HG03097 (cell line): ENCODE measurements around the gene KRT7.
"Not testable (repeated sequence)": the region's sequence is repeated elsewhere in the genome, so short reads cannot be mapped to it uniquely, and the experiment has no call there.

Source experiments
- ATAC-seq: cut with Tn5 transposase; IDR thresholded peaks from one replicate; pipeline ENCODE4 v1.9.1; 2021; ENCODE audit not compliant: unreplicated experiment, low FRiP score

The KRT7 gene

DNA sequence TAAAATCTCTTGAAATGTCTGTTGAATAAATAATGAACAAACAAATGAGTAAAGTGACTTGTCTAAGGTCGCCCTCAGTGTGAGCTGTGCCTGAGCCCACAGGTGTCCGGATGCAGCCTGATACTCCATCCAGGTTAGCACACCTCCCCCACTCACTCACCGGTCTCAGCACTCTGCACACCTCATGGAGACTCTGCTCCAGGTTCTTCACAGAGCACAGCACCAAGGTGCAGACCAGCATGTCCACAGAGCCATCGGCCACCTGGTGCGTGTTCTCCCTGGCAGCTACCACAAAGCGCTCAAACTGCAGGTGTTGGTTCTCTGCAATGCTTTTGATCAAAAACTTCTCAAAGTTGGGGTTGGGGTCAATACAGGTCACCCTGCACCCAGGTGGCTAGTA lies 4.1 kb upstream of the KRT7 start:
- no peak for ATAC-seq

DNA sequence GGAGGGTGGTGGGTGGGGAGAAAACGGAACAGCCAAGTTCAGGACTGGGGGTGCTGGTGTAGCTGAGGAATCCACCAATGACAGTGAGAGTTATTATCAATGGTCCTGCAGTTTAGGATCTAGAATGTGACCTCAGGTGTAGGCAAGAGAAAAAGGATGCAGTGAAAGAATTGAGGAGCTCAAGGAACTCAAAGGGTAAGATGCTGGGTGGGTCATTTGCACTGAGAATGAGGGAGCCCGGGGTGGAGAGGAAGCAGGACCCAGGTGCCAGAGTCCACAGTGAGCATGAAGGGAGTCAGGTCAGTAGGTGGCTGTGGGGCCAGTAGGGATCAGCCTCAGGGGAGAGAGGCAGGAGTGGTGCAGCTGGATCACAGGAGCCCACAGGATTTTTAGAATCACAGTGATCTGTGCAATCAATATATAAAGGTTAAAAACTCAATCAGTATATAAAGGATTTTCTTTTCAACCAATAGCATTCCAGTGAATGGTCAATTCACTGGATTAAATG lies 3.2 kb upstream of the KRT7 start:
- no peak for ATAC-seq

GRCh38 chr12:52230364-52231281 lies 2.4 kb upstream of the KRT7 start:
- no peak for ATAC-seq

- ATAC-seq = no peak
These were observed 1.5 kb upstream of the KRT7 start for GRCh38 chr12:52231305-52232202.

GRCh38 chr12:52232203-52232673 lies 805 bp upstream of the KRT7 start:
- no peak for ATAC-seq

DNA sequence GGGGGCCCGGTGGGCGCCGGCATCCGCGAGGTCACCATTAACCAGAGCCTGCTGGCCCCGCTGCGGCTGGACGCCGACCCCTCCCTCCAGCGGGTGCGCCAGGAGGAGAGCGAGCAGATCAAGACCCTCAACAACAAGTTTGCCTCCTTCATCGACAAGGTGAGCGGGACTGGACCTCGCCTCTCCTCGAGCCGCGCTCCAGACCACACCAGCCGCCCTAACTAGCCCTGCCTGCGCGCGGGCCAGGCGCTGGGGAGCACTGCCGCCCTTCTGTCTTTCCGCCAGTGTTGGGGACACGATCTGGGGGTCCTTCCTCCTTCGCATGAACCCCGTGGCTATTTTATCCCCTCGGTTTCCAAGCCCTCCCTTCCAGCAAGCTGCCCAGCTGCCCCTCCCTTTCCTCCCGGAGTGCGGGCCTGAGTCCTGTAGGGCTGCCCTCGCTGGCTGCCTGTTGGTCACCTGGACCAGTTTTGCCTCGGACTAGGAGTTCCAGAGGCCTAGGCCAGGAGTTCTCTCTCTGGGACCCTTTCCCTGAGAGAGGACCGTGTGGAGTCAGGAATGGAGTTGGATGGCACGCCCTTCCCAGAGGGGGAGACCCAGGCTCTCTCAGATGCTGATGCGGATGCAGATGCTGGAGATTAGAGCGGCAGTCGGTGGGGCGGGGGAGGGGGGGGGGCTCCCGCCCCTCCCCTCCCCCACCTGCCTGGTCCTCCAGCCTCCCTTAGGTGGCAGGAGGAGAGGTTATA lies 592 bp downstream of the KRT7 start:
- no peak for ATAC-seq

GRCh38 chr12:52234223-52234810 lies 1.3 kb downstream of the KRT7 start:
- ATAC-seq = no peak

GRCh38 chr12:52235001-52235764 lies 2.1 kb downstream of the KRT7 start:
- no peak for ATAC-seq

- ATAC-seq = no peak
These were observed 2.8 kb downstream of the KRT7 start for GRCh38 chr12:52235822-52236361.

DNA sequence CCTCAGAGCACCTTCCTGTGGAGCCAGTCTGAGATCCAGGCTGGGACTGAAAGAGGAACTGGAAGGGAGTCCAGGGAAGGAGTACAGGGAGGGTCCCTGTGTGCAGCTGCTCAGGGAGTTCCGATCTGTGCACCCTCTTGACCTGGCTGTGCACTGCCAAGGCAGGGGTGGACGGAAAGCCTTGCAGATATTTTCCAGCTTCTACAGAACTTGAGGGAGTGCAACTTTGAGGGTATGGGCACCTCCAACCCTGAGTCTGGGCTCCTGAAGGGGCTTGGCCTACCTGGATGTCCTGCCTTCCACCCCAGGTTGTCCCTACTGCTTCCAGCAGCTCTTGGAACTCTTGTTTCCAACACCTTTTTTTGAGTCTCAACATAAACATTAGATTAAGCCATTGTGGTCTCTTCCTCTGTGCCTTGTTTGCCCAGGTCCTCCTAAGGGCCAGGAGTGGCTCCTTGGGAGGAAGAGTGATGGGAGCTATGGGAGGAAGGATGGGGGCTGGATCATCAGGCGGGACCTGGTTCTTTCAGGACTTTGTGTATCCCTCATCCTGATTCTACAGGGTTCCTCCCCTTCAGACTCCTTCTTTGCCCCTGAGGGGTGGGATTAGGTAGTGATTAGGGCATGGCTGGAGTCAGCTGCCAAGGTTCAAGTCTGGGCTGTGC lies 3.5 kb downstream of the KRT7 start:
- ATAC-seq = no peak

DNA sequence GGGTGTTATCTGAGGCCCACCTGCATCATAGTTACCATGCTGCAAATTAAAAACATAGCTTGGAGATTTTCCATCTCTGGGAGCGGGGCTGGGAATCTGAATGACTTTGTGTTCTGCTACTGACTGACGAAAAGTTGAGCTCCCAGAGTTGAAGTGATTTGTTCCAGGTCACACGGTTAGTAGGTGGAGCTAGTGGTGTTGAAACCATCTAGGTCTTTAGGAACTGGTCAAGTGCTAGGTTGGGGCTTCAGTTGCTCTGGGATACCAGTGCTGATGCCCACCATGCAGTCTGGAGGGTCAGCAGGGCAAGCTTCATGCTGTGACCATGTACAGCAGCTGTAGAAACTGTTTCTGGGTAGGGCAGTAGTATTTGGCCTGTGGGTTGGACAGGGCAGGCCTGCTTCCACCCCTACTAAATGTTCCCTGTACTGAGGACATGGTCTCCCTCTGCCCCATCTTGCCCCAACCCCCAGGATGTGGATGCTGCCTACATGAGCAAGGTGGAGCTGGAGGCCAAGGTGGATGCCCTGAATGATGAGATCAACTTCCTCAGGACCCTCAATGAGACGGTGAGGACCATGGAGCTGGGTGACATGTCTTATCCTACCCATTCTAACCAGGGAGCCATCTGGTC lies 5.3 kb downstream of the KRT7 start:
- no peak for ATAC-seq

GRCh38 chr12:52238916-52239646 lies 6.0 kb downstream of the KRT7 start:
- no peak for ATAC-seq

- ATAC-seq = no peak
These were observed 6.7 kb downstream of the KRT7 start for GRCh38 chr12:52239767-52240166.

DNA sequence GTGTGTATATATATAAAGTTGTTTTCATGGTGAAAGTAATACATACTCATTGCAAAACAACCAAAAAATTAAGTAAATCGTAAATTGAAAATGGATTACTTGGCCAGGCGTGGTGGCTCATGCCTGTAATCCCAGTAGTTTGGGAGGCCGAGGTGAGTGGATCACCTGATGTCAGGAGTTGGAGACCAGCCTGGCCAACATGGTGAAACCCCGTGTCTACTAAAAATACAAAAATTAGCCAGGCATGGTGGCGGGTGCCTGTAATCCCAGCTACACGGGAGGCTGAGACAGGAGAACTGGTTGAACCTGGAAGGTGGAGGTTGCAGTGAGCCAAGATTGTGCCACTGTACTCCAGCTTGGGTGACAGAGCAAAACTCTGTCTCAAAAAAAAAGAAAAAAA lies 7.2 kb downstream of the KRT7 start:
- ATAC-seq = not testable (repeated sequence)

- ATAC-seq = no peak
These were observed 8.3 kb downstream of the KRT7 start for GRCh38 chr12:52241205-52241842.

DNA sequence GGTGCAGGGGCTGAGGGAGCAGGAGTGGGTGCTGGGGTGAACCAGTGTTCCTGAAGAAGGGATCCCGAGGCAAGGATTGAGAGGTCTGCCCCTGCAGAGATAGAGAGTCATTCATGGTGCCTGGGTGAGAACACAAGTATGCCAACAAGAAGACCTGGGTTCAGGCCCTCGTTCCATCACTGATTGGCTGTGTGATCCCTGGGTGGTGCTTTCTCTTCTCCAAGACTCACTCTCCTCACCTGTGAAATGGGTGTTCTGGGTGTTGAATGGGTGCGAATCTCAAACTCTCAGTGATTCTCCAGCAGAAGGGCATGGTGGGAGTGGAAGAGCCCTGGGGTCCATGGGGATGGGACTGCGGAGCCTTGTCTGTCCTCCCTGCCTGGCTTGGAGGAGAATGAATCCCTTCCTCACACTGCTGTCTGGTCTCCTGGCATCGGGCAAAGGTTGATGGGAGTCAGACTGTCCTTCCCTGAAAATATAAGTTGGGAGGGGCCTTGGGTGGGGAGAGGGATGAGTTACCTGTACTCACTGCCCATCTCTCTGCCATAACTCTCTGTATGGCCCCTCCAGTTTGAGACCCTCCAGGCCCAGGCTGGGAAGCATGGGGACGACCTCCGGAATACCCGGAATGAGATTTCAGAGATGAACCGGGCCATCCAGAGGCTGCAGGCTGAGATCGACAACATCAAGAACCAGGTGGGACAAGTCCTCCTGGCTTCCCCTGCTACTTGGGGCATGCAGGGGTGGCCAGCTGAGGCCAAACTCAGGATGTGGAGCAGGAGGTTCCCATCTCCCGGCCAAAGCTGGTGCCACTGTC lies 9.6 kb downstream of the KRT7 start:
- no peak for ATAC-seq
